ENCODE results near the gene LRRC41.
A peak's percentile ranks its signal among the peaks of the same experiment; 100 is the strongest.

Gene LRRC41

DNA sequence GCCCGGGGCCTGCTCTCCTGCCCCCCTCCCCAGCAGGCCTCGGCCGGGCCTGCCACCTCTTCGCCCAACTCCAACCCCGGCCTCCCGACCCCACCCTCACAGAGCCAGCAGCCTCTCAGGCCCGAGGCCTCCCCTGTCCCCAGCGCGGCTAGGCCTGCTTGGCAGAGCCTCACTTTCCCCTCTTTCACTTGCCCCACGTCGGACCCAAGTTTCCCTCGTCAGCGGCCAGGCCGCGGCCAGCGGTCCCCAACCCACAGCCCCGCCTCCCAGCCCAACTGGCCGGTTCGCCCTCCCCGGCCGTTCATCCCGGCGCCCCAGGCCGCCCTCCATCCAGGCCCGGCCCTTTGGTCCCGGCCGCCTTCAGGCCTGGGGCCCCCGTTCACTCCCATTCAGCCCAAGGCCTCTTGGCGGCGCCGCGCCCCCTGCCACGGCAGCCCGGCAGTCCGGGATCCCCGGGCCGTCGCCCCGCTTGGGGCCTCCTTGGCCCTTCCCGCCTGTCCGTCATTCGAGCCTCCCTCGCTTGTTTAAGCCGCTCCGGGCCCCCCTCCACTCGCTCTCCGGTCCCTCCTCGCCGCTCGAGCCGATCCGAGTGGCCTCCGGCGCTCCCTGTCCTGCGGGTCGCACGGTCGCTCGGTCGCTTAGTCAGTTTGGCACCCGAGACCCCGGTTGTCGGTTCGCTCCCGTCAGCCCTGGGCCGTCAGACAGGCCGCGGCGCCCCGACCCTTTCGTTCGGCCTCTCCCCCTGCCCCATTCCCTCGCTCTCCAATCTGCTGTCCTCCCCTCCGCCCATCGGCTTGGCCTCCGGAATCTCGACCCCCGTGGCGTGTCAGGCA is 1.4 kb downstream of the LRRC41 start (continued):
- TF ChIP-seq KLF16 (tag by site-specific recombination; IDR thresholded peaks at IDR 0.05) (peak; percentile 87), ZNF433 (tag by site-specific recombination; IDR thresholded peaks at IDR 0.05; ENCODE audit: low read depth) (no peak), ZNF18 (tag by site-specific recombination; IDR thresholded peaks at IDR 0.05) (no peak), HOXD13 (CRISPR knock-in tag; IDR thresholded peaks at IDR 0.05; ENCODE audit: borderline replicate concordance) (no peak), MYNN (tag by site-specific recombination; IDR thresholded peaks at IDR 0.05; ENCODE audit: borderline replicate concordance) (no peak), ZNF341 (tag by site-specific recombination; IDR thresholded peaks at IDR 0.05; ENCODE audit: low read depth) (no peak), ZSCAN18 (tag by site-specific recombination; IDR thresholded peaks at IDR 0.05) (no peak), ZNF777 (tag by site-specific recombination; IDR thresholded peaks at IDR 0.05; ENCODE audit: borderline replicate concordance) (0 out of 2 replicates have a peak, but pooled peaks have one; percentile 16), ZFP69B (tag by site-specific recombination; IDR thresholded peaks at IDR 0.05) (no peak), ZBTB21 (tag by site-specific recombination; IDR thresholded peaks at IDR 0.05) (no peak), ZSCAN23 (tag by site-specific recombination; IDR thresholded peaks at IDR 0.05) (0 out of 2 replicates have a peak, but pooled peaks have one; percentile 11), SETDB1 (IDR thresholded peaks at IDR 0.05; ENCODE audit: insufficient read length, low read length) (no peak), ZNF629 (tag by site-specific recombination; IDR thresholded peaks at IDR 0.05) (peak; percentile 32; the same call in 1 of the 2 replicates), ZBTB17 (tag by site-specific recombination; IDR thresholded peaks at IDR 0.05) (peak; percentile 59), SP3 (tag by site-specific recombination; IDR thresholded peaks at IDR 0.05) (peak; percentile 69), ZNF747 (tag by site-specific recombination; IDR thresholded peaks at IDR 0.05) (no peak), ZSCAN30 (tag by site-specific recombination; IDR thresholded peaks at IDR 0.05) (peak; percentile 33), ZNF112 (tag by site-specific recombination; IDR thresholded peaks at IDR 0.05) (no peak), SCRT2 (tag by site-specific recombination; IDR thresholded peaks at IDR 0.05) (no peak), ZNF664 (tag by site-specific recombination; IDR thresholded peaks at IDR 0.05) (0 out of 2 replicates have a peak, but pooled peaks have one; percentile 5), ZNF830 (tag by site-specific recombination; IDR thresholded peaks at IDR 0.05; ENCODE audit: low read depth) (no peak), ZNF843 (tag by site-specific recombination; IDR thresholded peaks at IDR 0.05) (peak; percentile 39; the same call in 1 of the 2 replicates), ZNF580 (tag by site-specific recombination; IDR thresholded peaks at IDR 0.05) (peak; percentile 67), ZNF76 (tag by site-specific recombination; IDR thresholded peaks at IDR 0.05; ENCODE audit: borderline replicate concordance, low read depth) (peak; percentile 12)
- TF ChIP-seq, protein P1, sequence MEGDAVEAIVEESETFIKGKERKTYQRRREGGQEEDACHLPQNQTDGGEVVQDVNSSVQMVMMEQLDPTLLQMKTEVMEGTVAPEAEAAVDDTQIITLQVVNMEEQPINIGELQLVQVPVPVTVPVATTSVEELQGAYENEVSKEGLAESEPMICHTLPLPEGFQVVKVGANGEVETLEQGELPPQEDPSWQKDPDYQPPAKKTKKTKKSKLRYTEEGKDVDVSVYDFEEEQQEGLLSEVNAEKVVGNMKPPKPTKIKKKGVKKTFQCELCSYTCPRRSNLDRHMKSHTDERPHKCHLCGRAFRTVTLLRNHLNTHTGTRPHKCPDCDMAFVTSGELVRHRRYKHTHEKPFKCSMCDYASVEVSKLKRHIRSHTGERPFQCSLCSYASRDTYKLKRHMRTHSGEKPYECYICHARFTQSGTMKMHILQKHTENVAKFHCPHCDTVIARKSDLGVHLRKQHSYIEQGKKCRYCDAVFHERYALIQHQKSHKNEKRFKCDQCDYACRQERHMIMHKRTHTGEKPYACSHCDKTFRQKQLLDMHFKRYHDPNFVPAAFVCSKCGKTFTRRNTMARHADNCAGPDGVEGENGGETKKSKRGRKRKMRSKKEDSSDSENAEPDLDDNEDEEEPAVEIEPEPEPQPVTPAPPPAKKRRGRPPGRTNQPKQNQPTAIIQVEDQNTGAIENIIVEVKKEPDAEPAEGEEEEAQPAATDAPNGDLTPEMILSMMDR (tag by site-specific recombination; IDR thresholded peaks at IDR 0.05) = peak; percentile 40
- TF ChIP-seq, protein P2, sequence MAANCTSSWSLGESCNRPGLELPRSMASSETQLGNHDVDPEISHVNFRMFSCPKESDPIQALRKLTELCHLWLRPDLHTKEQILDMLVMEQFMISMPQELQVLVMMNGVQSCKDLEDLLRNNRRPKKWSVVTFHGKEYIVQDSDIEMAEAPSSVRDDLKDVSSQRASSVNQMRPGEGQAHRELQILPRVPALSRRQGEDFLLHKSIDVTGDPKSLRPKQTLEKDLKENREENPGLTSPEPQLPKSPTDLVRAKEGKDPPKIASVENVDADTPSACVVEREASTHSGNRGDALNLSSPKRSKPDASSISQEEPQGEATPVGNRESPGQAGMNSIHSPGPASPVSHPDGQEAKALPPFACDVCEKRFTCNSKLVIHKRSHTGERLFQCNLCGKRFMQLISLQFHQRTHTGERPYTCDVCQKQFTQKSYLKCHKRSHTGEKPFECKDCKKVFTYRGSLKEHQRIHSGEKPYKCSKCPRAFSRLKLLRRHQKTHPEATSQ (tag by site-specific recombination; IDR thresholded peaks at IDR 0.05) = 0 out of 2 replicates have a peak, but pooled peaks have one; percentile 71
- TF ChIP-seq, protein P3, sequence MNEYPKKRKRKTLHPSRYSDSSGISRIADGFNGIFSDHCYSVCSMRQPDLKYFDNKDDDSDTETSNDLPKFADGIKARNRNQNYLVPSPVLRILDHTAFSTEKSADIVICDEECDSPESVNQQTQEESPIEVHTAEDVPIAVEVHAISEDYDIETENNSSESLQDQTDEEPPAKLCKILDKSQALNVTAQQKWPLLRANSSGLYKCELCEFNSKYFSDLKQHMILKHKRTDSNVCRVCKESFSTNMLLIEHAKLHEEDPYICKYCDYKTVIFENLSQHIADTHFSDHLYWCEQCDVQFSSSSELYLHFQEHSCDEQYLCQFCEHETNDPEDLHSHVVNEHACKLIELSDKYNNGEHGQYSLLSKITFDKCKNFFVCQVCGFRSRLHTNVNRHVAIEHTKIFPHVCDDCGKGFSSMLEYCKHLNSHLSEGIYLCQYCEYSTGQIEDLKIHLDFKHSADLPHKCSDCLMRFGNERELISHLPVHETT (tag by site-specific recombination; IDR thresholded peaks at IDR 0.05) = 0 out of 2 replicates have a peak, but pooled peaks have one; percentile 21
- TF ChIP-seq, protein P4, sequence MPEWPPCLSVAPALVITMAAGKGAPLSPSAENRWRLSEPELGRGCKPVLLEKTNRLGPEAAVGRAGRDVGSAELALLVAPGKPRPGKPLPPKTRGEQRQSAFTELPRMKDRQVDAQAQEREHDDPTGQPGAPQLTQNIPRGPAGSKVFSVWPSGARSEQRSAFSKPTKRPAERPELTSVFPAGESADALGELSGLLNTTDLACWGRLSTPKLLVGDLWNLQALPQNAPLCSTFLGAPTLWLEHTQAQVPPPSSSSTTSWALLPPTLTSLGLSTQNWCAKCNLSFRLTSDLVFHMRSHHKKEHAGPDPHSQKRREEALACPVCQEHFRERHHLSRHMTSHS (tag by site-specific recombination; IDR thresholded peaks at IDR 0.05) = no peak
- TF ChIP-seq, protein P5, sequence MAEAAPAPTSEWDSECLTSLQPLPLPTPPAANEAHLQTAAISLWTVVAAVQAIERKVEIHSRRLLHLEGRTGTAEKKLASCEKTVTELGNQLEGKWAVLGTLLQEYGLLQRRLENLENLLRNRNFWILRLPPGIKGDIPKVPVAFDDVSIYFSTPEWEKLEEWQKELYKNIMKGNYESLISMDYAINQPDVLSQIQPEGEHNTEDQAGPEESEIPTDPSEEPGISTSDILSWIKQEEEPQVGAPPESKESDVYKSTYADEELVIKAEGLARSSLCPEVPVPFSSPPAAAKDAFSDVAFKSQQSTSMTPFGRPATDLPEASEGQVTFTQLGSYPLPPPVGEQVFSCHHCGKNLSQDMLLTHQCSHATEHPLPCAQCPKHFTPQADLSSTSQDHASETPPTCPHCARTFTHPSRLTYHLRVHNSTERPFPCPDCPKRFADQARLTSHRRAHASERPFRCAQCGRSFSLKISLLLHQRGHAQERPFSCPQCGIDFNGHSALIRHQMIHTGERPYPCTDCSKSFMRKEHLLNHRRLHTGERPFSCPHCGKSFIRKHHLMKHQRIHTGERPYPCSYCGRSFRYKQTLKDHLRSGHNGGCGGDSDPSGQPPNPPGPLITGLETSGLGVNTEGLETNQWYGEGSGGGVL (tag by site-specific recombination; IDR thresholded peaks at IDR 0.05) = peak; percentile 66

All from HEK293 (cell line).